ENCODE data around the gene DAD1.

Gene DAD1

GRCh38 chr14:22533739-22534359 is 55.2 kb downstream of the DAD1 start:
- DNase-seq, result no peak

GRCh38 chr14:22533057-22533704 is 55.8 kb downstream of the DAD1 start:
- no peak for DNase-seq

GRCh38 chr14:22532345-22533056 is 56.5 kb downstream of the DAD1 start:
- DNase-seq, result no peak

DNA sequence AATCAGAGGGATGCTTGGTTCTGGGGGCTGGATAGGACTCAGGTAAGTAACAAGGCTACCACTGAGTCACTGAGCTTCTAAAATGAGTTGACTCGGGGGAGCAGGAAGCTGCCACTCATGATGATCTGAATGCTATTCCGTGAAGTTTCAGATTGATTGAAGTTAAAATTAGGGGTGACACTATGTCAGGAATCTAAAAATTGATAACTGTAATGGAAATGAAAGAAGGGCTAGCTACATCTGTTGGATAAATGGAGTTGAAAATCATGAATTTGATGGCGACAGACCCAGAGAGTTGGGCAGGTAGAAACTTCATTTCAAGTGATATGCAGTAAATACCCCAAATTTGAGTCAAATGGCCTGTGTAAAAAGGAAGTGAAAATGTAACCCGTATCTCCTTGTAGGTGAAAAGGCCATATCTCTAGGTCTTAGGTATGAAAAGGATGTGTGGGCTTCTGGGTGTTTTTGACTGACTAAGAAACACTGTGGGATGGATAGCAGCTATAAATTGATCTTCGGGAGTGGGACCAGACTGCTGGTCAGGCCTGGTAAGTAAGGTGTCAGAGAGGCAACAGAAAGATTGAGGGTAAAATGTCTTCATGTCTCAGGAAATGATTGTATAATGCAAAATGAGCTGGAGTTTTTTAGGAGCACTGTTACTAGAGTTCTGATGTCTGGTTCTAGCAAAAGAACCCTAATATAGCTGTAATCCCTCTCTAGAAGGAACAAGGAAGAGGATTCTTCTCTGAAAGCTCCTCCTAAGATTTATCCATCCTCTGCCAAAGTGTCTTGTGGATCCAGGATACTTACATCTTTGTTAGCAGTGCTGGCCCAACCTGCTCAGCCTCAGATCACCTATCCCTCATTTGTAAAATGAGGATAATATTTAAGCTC is 57.3 kb downstream of the DAD1 start:
- no peak for DNase-seq

DNA sequence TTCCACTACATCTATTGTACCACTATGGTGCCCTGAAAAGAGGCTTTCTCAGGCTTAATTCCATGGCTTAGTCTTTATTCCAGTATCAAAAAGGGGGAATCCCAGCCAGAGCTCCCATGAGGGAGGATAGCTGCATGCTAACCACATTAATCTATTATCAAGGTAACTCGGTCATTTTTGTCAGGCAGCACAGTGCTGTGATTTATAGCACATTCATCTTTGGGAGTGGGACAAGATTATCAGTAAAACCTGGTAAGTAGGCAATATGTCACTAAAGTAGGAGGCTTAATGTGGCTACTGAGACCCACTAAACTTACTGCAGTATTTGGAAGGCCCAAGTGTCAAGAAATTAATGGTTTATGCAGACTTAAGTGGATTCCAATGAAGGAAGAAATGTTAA is 58.9 kb downstream of the DAD1 start:
- no peak for DNase-seq

DNA sequence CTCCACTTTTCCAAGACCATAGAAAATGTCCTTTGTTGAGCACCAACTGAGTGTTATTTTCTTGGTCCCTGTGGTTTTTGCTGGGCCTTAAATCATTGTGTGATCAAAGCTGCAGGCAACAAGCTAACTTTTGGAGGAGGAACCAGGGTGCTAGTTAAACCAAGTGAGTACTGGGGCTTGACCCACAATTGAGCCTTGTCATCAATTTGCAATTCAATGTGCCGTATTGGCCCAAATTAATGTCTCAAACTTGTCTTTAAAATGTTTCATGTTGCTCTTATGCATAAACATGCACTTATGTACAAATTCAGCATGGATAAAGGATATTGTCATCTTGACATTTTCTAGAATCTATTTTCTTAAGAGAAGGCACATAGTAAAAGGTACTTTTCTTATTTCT is 62.3 kb downstream of the DAD1 start:
- DNase-seq, result no peak

GRCh38 chr14:22526218-22526617 is 62.8 kb downstream of the DAD1 start:
- no peak for DNase-seq

DNA sequence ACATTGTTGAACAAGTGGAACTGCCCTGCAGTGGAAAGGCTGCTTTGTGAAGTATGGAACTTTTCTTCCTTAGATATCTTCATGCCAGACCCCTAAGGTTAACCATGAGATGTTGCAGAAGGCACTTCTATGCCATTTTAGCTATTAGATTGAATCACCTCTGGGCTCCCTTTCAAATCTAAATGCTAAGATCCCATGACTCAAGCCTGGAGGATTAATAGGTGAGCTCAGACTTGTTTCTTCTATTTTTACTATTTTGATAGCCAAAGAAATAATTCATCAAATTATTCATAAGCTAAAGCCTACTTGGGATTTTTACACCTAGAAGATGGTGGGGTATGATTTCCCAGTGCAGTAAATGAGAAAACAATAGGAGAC is 64.3 kb downstream of the DAD1 start:
- DNase-seq, result no peak

DNA sequence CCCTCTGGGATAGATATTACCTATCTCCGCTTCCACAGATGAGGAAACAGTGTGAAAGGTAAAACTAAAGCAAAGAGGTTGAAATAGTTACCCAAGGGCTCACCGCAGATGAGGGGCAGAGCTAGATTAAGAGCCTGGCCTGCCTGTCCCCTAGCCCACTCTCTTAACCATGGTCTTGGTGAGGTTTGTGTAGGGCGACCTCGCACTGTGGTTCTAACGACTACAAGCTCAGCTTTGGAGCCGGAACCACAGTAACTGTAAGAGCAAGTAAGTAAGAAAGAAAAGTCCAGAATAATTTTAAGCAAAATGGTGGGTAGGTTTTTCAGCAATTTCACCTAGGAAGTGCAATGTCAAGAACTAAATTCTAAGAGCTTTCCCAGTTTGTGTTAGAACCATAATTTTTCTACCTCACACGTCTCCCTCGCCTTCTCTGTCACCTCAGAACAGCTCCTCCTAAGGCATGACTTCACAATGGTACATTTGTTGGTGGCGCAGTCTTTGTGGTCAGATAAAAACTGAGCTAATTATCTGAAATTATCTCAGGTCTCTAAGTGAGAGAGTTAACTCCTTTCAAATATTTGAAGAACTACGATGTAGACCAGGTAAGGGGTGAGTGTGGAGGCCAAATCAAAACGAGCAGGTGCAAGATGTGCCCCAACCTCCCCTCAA is 64.8 kb downstream of the DAD1 start:
- DNase-seq, result no peak

- DNase-seq, result no peak
These were observed 65.7 kb downstream of the DAD1 start for GRCh38 chr14:22523283-22523682.

DNA sequence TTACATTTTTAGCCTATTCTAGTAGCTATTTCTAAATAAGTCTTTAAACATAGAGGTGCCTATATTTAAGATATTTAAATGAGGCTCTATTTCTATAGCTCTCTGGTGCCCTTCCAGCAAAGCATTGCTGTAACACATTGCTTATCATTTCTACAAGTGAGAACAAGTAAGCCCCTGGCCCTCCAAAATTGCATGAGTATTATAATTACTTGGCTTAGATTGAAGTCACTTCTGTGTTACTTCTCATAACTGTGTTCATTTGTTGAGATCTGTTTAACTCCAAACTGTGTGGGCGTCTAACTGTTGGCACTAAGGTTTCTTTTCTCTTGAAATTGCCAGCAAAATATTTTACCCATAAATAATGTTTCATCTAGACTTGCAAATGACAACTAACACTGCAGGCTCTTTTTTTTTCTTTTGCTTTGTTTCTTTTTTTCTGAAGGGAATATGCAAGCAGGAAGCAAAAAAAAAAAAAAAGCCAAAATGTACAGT is 66.5 kb downstream of the DAD1 start:
- no peak for DNase-seq

DNA sequence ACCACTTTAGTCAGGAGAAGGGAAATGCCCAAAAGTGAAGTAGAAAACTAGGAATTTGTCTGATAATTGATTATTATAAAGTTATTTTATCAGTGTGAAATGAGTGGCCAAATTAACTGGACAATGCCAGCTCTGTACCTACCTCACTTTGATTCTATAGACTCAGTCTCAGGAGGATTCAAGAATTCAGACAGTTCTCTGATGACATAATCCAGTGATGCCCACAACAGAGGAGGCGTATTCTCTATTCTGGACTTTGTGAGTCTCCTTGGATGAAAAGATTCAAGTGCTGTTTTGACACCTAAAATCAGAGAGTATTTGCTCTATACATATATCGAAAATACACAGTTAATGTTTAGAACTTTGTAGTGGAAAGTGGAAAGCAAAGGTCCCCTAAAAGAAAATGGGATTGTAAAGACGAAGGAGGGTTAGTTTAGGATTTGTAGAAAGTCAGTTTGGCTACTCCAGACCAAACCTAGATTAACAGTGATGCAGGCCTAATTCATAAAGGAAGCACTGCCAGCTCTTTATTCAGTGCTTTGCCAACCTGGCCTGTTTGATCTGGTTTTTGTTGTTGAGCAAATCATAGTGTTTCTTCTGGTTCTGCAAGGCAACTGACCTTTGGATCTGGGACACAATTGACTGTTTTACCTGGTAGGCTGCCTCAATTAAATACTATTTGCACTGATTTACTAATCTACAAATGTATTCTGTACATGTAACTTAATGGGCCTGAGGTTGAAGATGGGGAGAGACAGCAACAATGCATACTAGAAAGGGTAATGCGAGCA is 67.4 kb downstream of the DAD1 start:
- DNase-seq, result no peak

- no peak for DNase-seq
These were observed 68.2 kb downstream of the DAD1 start for GRCh38 chr14:22520796-22521195.

GRCh38 chr14:22519877-22520685 is 68.9 kb downstream of the DAD1 start:
- no peak for DNase-seq

GRCh38 chr14:22518073-22518472 is 71.0 kb downstream of the DAD1 start:
- DNase-seq, result no peak

GRCh38 chr14:22517117-22517720 is 71.8 kb downstream of the DAD1 start:
- no peak for DNase-seq

DNA sequence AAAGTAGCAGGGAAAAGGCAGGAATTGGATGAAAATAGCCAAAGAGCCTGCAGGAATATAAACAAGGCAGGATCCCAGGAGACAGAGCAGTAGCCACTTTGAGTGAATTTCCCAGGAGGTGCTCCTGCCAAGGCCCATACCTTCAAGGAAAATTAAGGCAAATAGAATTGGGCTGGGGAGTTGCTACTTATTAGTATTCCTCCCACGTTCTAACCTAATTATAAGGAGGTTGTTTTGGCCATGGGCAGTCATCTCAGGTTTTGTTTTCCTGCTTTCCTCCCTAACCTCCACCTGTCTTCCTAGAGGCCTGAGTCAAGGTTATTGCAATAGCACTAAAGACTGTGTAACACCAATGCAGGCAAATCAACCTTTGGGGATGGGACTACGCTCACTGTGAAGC is 73.1 kb downstream of the DAD1 start:
- DNase-seq, result no peak
